Ishikawa (cell line): Measurements from ENCODE around the gene KRTAP10-11.

ENCODE experiments used
- CEBPB ChIP-seq: IDR thresholded peaks from 2 replicates; pipeline ENCODE4 v1.6.1; 2012
- EP300 ChIP-seq: IDR thresholded peaks from 2 replicates; pipeline ENCODE4 v1.6.1; 2012; ENCODE audit warnings: borderline replicate concordance
- MAX ChIP-seq: IDR thresholded peaks from 2 replicates; pipeline ENCODE4 v1.6.1; 2012
- TEAD4 ChIP-seq: IDR thresholded peaks from 2 replicates; pipeline ENCODE4 v1.6.1; 2012
- YY1 ChIP-seq: IDR thresholded peaks from 2 replicates; pipeline ENCODE4 v1.6.1; 2012; ENCODE audit warnings: low read depth
- TF ChIP-seq, protein P1 (sequence below): IDR thresholded peaks from 2 replicates; pipeline ENCODE4 v1.6.1; 2012; ENCODE audit warnings: low read depth, mild to moderate bottlenecking
- TF ChIP-seq, protein P2 (sequence below): IDR thresholded peaks from 2 replicates; pipeline ENCODE4 v1.6.1; 2012

DNA sequence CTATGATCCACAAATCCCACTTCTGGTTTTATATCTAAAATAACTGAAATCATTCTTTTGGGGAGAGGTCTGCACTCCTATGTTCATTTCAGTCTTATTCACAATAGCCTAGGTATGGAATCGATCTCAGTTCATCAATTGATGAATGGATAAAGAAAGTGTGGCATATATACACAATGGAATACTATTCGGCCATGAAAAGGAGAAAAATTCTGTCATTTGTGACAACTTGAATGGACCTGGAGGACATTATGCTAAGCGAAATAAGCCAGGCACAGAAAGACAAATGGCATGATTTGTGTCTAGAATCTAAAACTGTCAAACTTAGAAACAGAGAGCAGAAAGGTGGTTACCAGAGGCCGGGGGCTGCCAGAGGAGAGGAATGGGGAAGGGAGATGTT lies 39.7 kb upstream of the KRTAP10-11 start:
- TF ChIP-seq MAX (no peak), TEAD4 (no peak), CEBPB (no peak), EP300 (no peak), YY1 (no peak)
- TF ChIP-seq, protein P1, sequence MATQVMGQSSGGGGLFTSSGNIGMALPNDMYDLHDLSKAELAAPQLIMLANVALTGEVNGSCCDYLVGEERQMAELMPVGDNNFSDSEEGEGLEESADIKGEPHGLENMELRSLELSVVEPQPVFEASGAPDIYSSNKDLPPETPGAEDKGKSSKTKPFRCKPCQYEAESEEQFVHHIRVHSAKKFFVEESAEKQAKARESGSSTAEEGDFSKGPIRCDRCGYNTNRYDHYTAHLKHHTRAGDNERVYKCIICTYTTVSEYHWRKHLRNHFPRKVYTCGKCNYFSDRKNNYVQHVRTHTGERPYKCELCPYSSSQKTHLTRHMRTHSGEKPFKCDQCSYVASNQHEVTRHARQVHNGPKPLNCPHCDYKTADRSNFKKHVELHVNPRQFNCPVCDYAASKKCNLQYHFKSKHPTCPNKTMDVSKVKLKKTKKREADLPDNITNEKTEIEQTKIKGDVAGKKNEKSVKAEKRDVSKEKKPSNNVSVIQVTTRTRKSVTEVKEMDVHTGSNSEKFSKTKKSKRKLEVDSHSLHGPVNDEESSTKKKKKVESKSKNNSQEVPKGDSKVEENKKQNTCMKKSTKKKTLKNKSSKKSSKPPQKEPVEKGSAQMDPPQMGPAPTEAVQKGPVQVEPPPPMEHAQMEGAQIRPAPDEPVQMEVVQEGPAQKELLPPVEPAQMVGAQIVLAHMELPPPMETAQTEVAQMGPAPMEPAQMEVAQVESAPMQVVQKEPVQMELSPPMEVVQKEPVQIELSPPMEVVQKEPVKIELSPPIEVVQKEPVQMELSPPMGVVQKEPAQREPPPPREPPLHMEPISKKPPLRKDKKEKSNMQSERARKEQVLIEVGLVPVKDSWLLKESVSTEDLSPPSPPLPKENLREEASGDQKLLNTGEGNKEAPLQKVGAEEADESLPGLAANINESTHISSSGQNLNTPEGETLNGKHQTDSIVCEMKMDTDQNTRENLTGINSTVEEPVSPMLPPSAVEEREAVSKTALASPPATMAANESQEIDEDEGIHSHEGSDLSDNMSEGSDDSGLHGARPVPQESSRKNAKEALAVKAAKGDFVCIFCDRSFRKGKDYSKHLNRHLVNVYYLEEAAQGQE: no peak
- TF ChIP-seq, protein P2, sequence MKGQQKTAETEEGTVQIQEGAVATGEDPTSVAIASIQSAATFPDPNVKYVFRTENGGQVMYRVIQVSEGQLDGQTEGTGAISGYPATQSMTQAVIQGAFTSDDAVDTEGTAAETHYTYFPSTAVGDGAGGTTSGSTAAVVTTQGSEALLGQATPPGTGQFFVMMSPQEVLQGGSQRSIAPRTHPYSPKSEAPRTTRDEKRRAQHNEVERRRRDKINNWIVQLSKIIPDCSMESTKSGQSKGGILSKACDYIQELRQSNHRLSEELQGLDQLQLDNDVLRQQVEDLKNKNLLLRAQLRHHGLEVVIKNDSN: no peak
